Measurements from ENCODE around the gene CIDEB. TPM values are rescaled to one million over a fixed set of nuclear protein-coding genes. Genes with fewer than 3 reads are reported as not detected.

CIDEB gene
- total and polyA plus RNA-seq, 2 donors (not counting 1 experiment from before 2014, with no cell fraction given) = 26.2 to 32.8 TPM

- CTCF ChIA-PET = interaction anchor here (0.6 to 0.8 kb wide), 2 partner anchors 9 to 34 kb away, joined by 3 read pairs; no protein-coding TSS in a partner anchor
- no peak for ATAC-seq (ENCODE audit: low read depth)
- no peak overlapping the region for H2AFZ ChIP-seq (ENCODE audit: insufficient read depth, low read depth, low read length, poor library complexity, severe bottlenecking)
Observed at GRCh38 chr14:24255931-24256711, 51.7 kb downstream of the CIDEB start.

GRCh38 chr14:24255438-24255837 is 52.3 kb downstream of the CIDEB start:
- H3K4me1 ChIP-seq (ENCODE audit: control insufficient read depth in 2 of 2, insufficient read depth in 2 of 2, low read length in 2 of 2) = no peaks in the 10 kb centered on the region
- H3K79me2 ChIP-seq (ENCODE audit: control insufficient read depth, insufficient read depth, low read length) = no peaks in the 10 kb centered on the region
- H3K4me2 ChIP-seq (replicated peaks; ENCODE audit: low read depth, low read length, poor library complexity, severe bottlenecking) = no peak overlapping the region
- H3K4me3 ChIP-seq (ENCODE audit: control extremely low read depth in 1 of 5, extremely low read depth in 1 of 5, insufficient read depth in 1 of 5, low read depth in 2 of 5, low read length in 4 of 5) = no peak overlapping the region
- no peak overlapping the region for H3K27ac Mint-ChIP-seq
- WGBS (ENCODE audit: insufficient coverage) = 97% methylated on average over 6 of the region's 8 CpGs
- H3K9me3 ChIP-seq (ENCODE audit: control extremely low read depth in 1 of 3, control insufficient read depth in 2 of 3, insufficient read depth in 1 of 3, low read length in 2 of 3) = no peaks in the 10 kb centered on the region
- H3K4me1 Mint-ChIP-seq = no peaks in the 10 kb centered on the region
- H3K9me3 Mint-ChIP-seq (ENCODE audit: insufficient read depth) = no peaks in the 10 kb centered on the region
- intact Hi-C loops (cut with micrococcal nuclease) = no loop called here
- no peak overlapping the region for H3K4me3 Mint-ChIP-seq
- TF ChIP-seq, protein P1, sequence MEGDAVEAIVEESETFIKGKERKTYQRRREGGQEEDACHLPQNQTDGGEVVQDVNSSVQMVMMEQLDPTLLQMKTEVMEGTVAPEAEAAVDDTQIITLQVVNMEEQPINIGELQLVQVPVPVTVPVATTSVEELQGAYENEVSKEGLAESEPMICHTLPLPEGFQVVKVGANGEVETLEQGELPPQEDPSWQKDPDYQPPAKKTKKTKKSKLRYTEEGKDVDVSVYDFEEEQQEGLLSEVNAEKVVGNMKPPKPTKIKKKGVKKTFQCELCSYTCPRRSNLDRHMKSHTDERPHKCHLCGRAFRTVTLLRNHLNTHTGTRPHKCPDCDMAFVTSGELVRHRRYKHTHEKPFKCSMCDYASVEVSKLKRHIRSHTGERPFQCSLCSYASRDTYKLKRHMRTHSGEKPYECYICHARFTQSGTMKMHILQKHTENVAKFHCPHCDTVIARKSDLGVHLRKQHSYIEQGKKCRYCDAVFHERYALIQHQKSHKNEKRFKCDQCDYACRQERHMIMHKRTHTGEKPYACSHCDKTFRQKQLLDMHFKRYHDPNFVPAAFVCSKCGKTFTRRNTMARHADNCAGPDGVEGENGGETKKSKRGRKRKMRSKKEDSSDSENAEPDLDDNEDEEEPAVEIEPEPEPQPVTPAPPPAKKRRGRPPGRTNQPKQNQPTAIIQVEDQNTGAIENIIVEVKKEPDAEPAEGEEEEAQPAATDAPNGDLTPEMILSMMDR (IDR thresholded peaks at IDR 0.05) = no peak
- TF ChIP-seq EZH2 (IDR thresholded peaks at IDR 0.05; ENCODE audit: borderline replicate concordance, insufficient read depth, low read depth, low read length, poor library complexity, severe bottlenecking) = no peak
- ATAC-seq (ENCODE audit: low read depth) = no peak
- no peaks in the 10 kb centered on the region for H3K27me3 Mint-ChIP-seq
- peaks cover 0 to 28% of the 10 kb centered on the region in 2 experiments for H3K36me3 ChIP-seq (replicated peaks in 1 of 2; ENCODE audit: control extremely low read depth in 1 of 2, control insufficient read depth in 1 of 2, extremely low read depth in 1 of 2, insufficient read depth in 2 of 2, low read length in 1 of 2)
- no peak for DNase-seq
- H3K27ac ChIP-seq (ENCODE audit: low read length in 2 of 2) = no peak overlapping the region
- no peak overlapping the region for H3K9ac ChIP-seq (ENCODE audit: low read length)
- H4K20me1 ChIP-seq (ENCODE audit: control insufficient read depth, insufficient read depth, low read length, poor library complexity, severe bottlenecking) = no peaks in the 10 kb centered on the region
- H2AFZ ChIP-seq (ENCODE audit: insufficient read depth, low read depth, low read length, poor library complexity, severe bottlenecking) = no peak overlapping the region
- no peaks in the 10 kb centered on the region for H3K27me3 ChIP-seq (replicated peaks in 1 of 4; ENCODE audit: control extremely low read depth in 1 of 4, control insufficient read depth in 3 of 4, insufficient read depth in 4 of 4, low read length in 3 of 4)
- POLR2A ChIA-PET = no interaction called here
- CTCF ChIA-PET = interaction anchor here (0.6 kb wide), 1 partner anchor 9 kb away, joined by 3 read pairs; no protein-coding TSS in a partner anchor

More at GRCh38 chr14:24255931-24256711, 51.7 kb downstream of the CIDEB start:
- Histone ChIP-seq H3K4me2 (replicated peaks; ENCODE audit: low read depth, low read length, poor library complexity, severe bottlenecking) (no peak overlapping the region), H3K4me3 (ENCODE audit: control extremely low read depth in 1 of 5, extremely low read depth in 1 of 5, insufficient read depth in 1 of 5, low read depth in 2 of 5, low read length in 4 of 5) (no peak overlapping the region), H3K4me1 (ENCODE audit: control insufficient read depth in 2 of 2, insufficient read depth in 2 of 2, low read length in 2 of 2) (no peaks in the 10 kb centered on the region), H3K79me2 (ENCODE audit: control insufficient read depth, insufficient read depth, low read length) (no peaks in the 10 kb centered on the region), H3K27ac (ENCODE audit: low read length in 2 of 2) (no peak overlapping the region), H3K36me3 (replicated peaks in 1 of 2; ENCODE audit: control extremely low read depth in 1 of 2, control insufficient read depth in 1 of 2, extremely low read depth in 1 of 2, insufficient read depth in 2 of 2, low read length in 1 of 2) (peaks cover 0 to 28% of the 10 kb centered on the region in 2 experiments), H4K20me1 (ENCODE audit: control insufficient read depth, insufficient read depth, low read length, poor library complexity, severe bottlenecking) (no peaks in the 10 kb centered on the region), H3K27me3 (replicated peaks in 1 of 4; ENCODE audit: control extremely low read depth in 1 of 4, control insufficient read depth in 3 of 4, insufficient read depth in 4 of 4, low read length in 3 of 4) (no peaks in the 10 kb centered on the region), H3K9ac (ENCODE audit: low read length) (no peak overlapping the region), H3K9me3 (ENCODE audit: control extremely low read depth in 1 of 3, control insufficient read depth in 2 of 3, insufficient read depth in 1 of 3, low read length in 2 of 3) (no peaks in the 10 kb centered on the region)
- H3K4me3 Mint-ChIP-seq = no peak overlapping the region
- no peaks in the 10 kb centered on the region for H3K9me3 Mint-ChIP-seq (ENCODE audit: insufficient read depth)
- H3K27ac Mint-ChIP-seq = no peak overlapping the region
- no peaks in the 10 kb centered on the region for H3K27me3 Mint-ChIP-seq
- POLR2A ChIA-PET = no interaction called here
- H3K4me1 Mint-ChIP-seq = no peaks in the 10 kb centered on the region
- intact Hi-C loops (cut with micrococcal nuclease) = no loop called here
- no peak for DNase-seq
- TF ChIP-seq, protein P1 (IDR thresholded peaks at IDR 0.05) = no peak
- no peak for TF ChIP-seq EZH2 (IDR thresholded peaks at IDR 0.05; ENCODE audit: borderline replicate concordance, insufficient read depth, low read depth, low read length, poor library complexity, severe bottlenecking)
- 94% methylated on average over 8 of the region's 12 CpGs for WGBS (ENCODE audit: insufficient coverage)

Data from B cell (primary cell).